Measurements from ENCODE around the gene UNC5C. TPM values are rescaled to one million over a fixed set of nuclear protein-coding genes. Genes with fewer than 3 reads are reported as not detected.

The UNC5C gene
- total RNA-seq, 1 experiment from 2014 or later: 1.0 TPM

DNA sequence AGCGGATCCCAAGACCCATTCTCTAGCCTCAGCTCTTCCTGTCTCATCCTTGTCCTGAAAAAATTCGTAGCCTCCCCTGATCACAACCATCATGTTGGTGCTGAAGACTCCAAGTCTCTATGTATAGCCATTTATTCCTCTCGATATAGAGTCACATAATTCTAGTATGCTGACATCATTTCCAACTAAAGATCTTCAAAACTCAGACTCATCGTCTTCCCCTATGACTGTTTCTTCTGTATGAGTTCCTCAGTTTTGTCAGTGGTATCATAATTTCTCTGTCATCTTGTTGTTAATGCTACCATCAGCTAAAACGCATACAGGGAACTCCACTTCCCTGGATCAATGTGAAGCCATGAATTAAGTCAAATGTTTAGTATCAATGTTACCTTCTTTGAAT is 41.2 kb downstream of the UNC5C start:
- no peak for ATAC-seq
- Mint-ChIP-seq H3K27me3 (ENCODE audit: low read depth) (no peaks in the 10 kb centered on the region), H3K9me3 (no peaks in the 10 kb centered on the region), H3K36me3 (no peaks in the 10 kb centered on the region), H3K4me3 (no peak overlapping the region), H3K4me1 (peaks cover 15% of the 10 kb centered on the region), H3K27ac (no peak overlapping the region)
- CTCF ChIA-PET: no interaction called here
- TF ChIP-seq MXD4 (CRISPR knock-in tag; IDR thresholded peaks at IDR 0.05; ENCODE audit: borderline replicate concordance) (no peak), ZNF138 (CRISPR knock-in tag; conservative IDR thresholded peaks at IDR 0.05) (no peak), ZBTB21 (CRISPR knock-in tag; IDR thresholded peaks at IDR 0.05; ENCODE audit: borderline replicate concordance) (no peak), FOXP1 (CRISPR knock-in tag; IDR thresholded peaks at IDR 0.05; ENCODE audit: borderline replicate concordance) (no peak), SMAD4 (CRISPR knock-in tag; IDR thresholded peaks at IDR 0.05) (no peak), JUN (CRISPR knock-in tag; IDR thresholded peaks at IDR 0.05) (no peak), FOXJ3 (CRISPR knock-in tag; IDR thresholded peaks at IDR 0.05; ENCODE audit: borderline replicate concordance) (no peak)
- TF ChIP-seq, protein P1, sequence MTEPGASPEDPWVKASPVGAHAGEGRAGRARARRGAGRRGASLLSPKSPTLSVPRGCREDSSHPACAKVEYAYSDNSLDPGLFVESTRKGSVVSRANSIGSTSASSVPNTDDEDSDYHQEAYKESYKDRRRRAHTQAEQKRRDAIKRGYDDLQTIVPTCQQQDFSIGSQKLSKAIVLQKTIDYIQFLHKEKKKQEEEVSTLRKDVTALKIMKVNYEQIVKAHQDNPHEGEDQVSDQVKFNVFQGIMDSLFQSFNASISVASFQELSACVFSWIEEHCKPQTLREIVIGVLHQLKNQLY (CRISPR knock-in tag; IDR thresholded peaks at IDR 0.05): no peak
- TF ChIP-seq, protein P2, sequence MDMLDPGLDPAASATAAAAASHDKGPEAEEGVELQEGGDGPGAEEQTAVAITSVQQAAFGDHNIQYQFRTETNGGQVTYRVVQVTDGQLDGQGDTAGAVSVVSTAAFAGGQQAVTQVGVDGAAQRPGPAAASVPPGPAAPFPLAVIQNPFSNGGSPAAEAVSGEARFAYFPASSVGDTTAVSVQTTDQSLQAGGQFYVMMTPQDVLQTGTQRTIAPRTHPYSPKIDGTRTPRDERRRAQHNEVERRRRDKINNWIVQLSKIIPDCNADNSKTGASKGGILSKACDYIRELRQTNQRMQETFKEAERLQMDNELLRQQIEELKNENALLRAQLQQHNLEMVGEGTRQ (CRISPR knock-in tag; IDR thresholded peaks at IDR 0.05): no peak
- TF ChIP-seq, protein P3, sequence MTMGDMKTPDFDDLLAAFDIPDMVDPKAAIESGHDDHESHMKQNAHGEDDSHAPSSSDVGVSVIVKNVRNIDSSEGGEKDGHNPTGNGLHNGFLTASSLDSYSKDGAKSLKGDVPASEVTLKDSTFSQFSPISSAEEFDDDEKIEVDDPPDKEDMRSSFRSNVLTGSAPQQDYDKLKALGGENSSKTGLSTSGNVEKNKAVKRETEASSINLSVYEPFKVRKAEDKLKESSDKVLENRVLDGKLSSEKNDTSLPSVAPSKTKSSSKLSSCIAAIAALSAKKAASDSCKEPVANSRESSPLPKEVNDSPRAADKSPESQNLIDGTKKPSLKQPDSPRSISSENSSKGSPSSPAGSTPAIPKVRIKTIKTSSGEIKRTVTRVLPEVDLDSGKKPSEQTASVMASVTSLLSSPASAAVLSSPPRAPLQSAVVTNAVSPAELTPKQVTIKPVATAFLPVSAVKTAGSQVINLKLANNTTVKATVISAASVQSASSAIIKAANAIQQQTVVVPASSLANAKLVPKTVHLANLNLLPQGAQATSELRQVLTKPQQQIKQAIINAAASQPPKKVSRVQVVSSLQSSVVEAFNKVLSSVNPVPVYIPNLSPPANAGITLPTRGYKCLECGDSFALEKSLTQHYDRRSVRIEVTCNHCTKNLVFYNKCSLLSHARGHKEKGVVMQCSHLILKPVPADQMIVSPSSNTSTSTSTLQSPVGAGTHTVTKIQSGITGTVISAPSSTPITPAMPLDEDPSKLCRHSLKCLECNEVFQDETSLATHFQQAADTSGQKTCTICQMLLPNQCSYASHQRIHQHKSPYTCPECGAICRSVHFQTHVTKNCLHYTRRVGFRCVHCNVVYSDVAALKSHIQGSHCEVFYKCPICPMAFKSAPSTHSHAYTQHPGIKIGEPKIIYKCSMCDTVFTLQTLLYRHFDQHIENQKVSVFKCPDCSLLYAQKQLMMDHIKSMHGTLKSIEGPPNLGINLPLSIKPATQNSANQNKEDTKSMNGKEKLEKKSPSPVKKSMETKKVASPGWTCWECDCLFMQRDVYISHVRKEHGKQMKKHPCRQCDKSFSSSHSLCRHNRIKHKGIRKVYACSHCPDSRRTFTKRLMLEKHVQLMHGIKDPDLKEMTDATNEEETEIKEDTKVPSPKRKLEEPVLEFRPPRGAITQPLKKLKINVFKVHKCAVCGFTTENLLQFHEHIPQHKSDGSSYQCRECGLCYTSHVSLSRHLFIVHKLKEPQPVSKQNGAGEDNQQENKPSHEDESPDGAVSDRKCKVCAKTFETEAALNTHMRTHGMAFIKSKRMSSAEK (CRISPR knock-in tag; IDR thresholded peaks at IDR 0.05; ENCODE audit: borderline replicate concordance): no peak
- TF ChIP-seq, protein P4, sequence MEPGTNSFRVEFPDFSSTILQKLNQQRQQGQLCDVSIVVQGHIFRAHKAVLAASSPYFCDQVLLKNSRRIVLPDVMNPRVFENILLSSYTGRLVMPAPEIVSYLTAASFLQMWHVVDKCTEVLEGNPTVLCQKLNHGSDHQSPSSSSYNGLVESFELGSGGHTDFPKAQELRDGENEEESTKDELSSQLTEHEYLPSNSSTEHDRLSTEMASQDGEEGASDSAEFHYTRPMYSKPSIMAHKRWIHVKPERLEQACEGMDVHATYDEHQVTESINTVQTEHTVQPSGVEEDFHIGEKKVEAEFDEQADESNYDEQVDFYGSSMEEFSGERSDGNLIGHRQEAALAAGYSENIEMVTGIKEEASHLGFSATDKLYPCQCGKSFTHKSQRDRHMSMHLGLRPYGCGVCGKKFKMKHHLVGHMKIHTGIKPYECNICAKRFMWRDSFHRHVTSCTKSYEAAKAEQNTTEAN (CRISPR knock-in tag; IDR thresholded peaks at IDR 0.05): no peak
- TF ChIP-seq, protein P5, sequence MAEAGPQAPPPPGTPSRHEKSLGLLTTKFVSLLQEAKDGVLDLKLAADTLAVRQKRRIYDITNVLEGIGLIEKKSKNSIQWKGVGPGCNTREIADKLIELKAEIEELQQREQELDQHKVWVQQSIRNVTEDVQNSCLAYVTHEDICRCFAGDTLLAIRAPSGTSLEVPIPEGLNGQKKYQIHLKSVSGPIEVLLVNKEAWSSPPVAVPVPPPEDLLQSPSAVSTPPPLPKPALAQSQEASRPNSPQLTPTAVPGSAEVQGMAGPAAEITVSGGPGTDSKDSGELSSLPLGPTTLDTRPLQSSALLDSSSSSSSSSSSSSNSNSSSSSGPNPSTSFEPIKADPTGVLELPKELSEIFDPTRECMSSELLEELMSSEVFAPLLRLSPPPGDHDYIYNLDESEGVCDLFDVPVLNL (CRISPR knock-in tag; IDR thresholded peaks at IDR 0.05; ENCODE audit: borderline replicate concordance, low read depth): no peak
- TF ChIP-seq, protein P6, sequence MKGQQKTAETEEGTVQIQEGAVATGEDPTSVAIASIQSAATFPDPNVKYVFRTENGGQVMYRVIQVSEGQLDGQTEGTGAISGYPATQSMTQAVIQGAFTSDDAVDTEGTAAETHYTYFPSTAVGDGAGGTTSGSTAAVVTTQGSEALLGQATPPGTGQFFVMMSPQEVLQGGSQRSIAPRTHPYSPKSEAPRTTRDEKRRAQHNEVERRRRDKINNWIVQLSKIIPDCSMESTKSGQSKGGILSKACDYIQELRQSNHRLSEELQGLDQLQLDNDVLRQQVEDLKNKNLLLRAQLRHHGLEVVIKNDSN (CRISPR knock-in tag; IDR thresholded peaks at IDR 0.05): no peak
- DNase-seq (ENCODE audit: low spot score): no peak
- POLR2A ChIA-PET: no interaction called here

DNA sequence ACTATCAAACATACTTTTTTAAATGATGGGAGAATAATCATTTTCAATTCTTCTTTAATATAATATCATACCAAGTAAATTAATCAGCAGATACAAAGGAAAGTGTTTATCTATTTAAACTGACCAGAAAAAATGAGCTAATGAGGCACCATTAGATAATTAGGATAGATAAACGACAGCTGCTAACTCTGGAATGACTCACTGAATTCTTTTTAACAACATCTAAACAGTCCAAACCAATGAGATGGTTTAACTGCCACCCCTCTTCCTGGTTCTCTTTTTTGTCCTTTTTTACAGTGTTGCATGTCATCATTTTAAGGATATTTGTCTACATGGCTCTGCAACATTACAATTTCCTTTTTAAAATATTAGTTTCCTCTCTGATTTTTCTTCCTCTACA is 41.6 kb downstream of the UNC5C start:
- ATAC-seq: no peak
- TF ChIP-seq, protein P7, sequence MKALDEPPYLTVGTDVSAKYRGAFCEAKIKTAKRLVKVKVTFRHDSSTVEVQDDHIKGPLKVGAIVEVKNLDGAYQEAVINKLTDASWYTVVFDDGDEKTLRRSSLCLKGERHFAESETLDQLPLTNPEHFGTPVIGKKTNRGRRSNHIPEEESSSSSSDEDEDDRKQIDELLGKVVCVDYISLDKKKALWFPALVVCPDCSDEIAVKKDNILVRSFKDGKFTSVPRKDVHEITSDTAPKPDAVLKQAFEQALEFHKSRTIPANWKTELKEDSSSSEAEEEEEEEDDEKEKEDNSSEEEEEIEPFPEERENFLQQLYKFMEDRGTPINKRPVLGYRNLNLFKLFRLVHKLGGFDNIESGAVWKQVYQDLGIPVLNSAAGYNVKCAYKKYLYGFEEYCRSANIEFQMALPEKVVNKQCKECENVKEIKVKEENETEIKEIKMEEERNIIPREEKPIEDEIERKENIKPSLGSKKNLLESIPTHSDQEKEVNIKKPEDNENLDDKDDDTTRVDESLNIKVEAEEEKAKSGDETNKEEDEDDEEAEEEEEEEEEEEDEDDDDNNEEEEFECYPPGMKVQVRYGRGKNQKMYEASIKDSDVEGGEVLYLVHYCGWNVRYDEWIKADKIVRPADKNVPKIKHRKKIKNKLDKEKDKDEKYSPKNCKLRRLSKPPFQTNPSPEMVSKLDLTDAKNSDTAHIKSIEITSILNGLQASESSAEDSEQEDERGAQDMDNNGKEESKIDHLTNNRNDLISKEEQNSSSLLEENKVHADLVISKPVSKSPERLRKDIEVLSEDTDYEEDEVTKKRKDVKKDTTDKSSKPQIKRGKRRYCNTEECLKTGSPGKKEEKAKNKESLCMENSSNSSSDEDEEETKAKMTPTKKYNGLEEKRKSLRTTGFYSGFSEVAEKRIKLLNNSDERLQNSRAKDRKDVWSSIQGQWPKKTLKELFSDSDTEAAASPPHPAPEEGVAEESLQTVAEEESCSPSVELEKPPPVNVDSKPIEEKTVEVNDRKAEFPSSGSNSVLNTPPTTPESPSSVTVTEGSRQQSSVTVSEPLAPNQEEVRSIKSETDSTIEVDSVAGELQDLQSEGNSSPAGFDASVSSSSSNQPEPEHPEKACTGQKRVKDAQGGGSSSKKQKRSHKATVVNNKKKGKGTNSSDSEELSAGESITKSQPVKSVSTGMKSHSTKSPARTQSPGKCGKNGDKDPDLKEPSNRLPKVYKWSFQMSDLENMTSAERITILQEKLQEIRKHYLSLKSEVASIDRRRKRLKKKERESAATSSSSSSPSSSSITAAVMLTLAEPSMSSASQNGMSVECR (CRISPR knock-in tag; IDR thresholded peaks at IDR 0.05; ENCODE audit: borderline replicate concordance): no peak
- no peak for TF ChIP-seq HMGA2 (CRISPR knock-in tag; IDR thresholded peaks at IDR 0.05)
- TF ChIP-seq, protein P8, sequence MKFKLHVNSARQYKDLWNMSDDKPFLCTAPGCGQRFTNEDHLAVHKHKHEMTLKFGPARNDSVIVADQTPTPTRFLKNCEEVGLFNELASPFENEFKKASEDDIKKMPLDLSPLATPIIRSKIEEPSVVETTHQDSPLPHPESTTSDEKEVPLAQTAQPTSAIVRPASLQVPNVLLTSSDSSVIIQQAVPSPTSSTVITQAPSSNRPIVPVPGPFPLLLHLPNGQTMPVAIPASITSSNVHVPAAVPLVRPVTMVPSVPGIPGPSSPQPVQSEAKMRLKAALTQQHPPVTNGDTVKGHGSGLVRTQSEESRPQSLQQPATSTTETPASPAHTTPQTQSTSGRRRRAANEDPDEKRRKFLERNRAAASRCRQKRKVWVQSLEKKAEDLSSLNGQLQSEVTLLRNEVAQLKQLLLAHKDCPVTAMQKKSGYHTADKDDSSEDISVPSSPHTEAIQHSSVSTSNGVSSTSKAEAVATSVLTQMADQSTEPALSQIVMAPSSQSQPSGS (CRISPR knock-in tag; IDR thresholded peaks at IDR 0.05; ENCODE audit: borderline replicate concordance, low read depth): no peak
- TF ChIP-seq ELF4 (CRISPR knock-in tag; IDR thresholded peaks at IDR 0.05; ENCODE audit: low read depth): no peak
- no peak for TF ChIP-seq OVOL2 (CRISPR knock-in tag; IDR thresholded peaks at IDR 0.05; ENCODE audit: borderline replicate concordance)

More for the DNA sequence above, 41.6 kb downstream of the UNC5C start:
- Mint-ChIP-seq H3K9me3 (no peaks in the 10 kb centered on the region), H3K27me3 (ENCODE audit: low read depth) (no peaks in the 10 kb centered on the region), H3K27ac (no peak overlapping the region), H3K36me3 (no peaks in the 10 kb centered on the region), H3K4me3 (no peak overlapping the region), H3K4me1 (peaks cover 12% of the 10 kb centered on the region)
- ChIA-PET POLR2A (no interaction called here), CTCF (no interaction called here)
- no peak for DNase-seq (ENCODE audit: low spot score)
